HFF-Myc (cell line): ENCODE data around the gene ABCA6.

ENCODE experiments used
- DNase-seq: peaks from one replicate; pipeline ENCODE4 v3.0.0-alpha.2; 2011; ENCODE audit warnings: low read depth; ENCODE audit errors: extremely low read depth
- H3K4me3 ChIP-seq: replicated peaks from 2 replicates; pipeline ENCODE4 v1.5.1; 2011; ENCODE audit warnings: low read depth, mild to moderate bottlenecking, control low read depth, low read length
- CTCF ChIP-seq: IDR thresholded peaks from 2 replicates; pipeline ENCODE4 v1.5.1; 2012; ENCODE audit warnings: mild to moderate bottlenecking, low read depth, low read length, control low read depth; ENCODE audit errors: missing control alignments

Gene ABCA6

GRCh38 chr17:69050999-69051775, 90.5 kb downstream of the ABCA6 start:
- no peak for TF ChIP-seq CTCF
- H3K4me3 ChIP-seq = no peak overlapping the region
- no peak for DNase-seq

GRCh38 chr17:69048634-69049033, 93.1 kb downstream of the ABCA6 start:
- no peak for TF ChIP-seq CTCF
- no peak overlapping the region for H3K4me3 ChIP-seq
- no peak for DNase-seq

- no peak for DNase-seq
- no peak for TF ChIP-seq CTCF
- H3K4me3 ChIP-seq = no peak overlapping the region
Measured at GRCh38 chr17:69047368-69048263, 94.1 kb downstream of the ABCA6 start.

- no peak for DNase-seq
- no peak overlapping the region for H3K4me3 ChIP-seq
- TF ChIP-seq CTCF = no peak
Measured at GRCh38 chr17:69046121-69046807, 95.4 kb downstream of the ABCA6 start.

- no peak for TF ChIP-seq CTCF
- no peak overlapping the region for H3K4me3 ChIP-seq
- DNase-seq = no peak
Measured at GRCh38 chr17:69045646-69046045, 96.0 kb downstream of the ABCA6 start.

GRCh38 chr17:69044371-69044770, 97.3 kb downstream of the ABCA6 start:
- no peak overlapping the region for H3K4me3 ChIP-seq
- DNase-seq = no peak
- TF ChIP-seq CTCF = no peak
